AG09319 (cell line): ENCODE measurements around the gene ATG4D.
"Not testable (repeated sequence)": the region's sequence is repeated elsewhere in the genome, so short reads cannot be mapped to it uniquely, and the experiment has no call there.

Source experiments
- DNase-seq: peaks from one replicate; pipeline ENCODE4 v3.0.0-alpha.2; 2010; ENCODE audit warnings: low read depth; ENCODE audit errors: extremely low read depth
- CTCF ChIP-seq: IDR thresholded peaks from 2 replicates; pipeline ENCODE4 v1.5.1; 2011; ENCODE audit warnings: low read depth, mild to moderate bottlenecking, inconsistent platforms, low read length, moderate library complexity

ATG4D gene

GRCh38 chr19:10568062-10568825, 24.5 kb downstream of the ATG4D start:
- no peak for TF ChIP-seq CTCF
- DNase-seq, result no peak

DNA sequence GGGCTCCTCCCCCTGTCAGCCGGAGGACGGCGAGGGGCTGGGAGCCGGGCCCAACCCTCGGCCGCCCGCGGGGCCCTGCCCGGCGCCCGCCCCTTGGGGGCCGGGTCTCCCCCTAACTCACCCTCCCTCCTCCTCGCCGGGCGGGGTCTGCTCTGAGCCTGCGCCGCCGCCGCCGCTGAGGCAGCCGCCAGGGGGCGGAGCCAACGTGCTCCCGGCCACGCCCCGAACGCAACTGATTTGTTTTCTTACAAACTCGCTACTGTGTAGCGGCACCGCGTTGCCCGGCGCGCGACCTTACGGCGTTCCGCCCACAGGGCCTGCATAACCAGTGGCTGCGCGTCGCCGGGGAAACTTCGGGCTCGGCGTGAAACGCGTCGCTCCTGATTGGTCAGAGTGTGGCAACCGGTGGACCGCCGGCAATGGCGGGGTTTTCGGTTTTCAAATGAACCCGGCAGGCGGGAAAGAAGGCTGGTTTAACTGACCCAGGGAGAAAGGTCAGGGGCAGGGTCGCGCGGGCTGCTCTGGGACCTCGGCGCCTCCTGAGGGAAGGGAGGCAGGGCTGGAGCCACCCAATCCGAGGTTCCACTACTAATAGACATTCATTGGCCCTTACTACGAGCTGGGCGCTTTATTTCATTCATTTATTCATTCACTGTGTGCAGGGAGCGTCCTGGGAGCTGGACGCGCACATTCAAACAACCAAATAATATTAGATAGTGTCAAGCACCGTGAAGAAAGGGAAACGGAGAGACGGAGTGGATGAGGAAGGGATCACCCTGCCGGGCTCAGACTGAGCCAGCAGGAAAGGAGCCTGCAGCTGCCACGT, 25.3 kb downstream of the ATG4D start, which contains the start of gene CDKN2D:
Gene CDKN2D, minus strand, starts transcription at position 154 of the 826 bp plus-strand sequence. CDS start 326 bp downstream, outside the sequence.
- no peak for TF ChIP-seq CTCF
- DNase-seq, result peak; percentile 99

DNA sequence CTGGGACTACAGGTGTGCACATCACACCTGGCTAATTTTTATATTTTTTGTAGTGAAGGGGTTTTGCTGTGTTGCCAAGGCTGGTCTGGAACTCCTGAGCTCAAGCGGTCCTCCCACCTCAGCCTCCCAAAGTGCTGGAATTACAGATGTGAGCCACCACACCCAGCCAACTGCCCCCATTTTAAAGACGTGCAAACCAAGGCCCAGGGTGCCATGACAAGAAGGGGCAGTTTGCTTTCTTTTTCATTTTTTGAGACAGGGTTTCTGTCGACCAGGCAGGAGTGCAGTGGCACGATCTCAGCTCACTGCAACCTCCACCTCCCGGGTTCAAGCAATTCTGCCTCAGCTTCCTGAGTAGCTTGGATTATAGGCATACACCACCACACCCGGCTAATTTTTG, 30.1 kb downstream of the ATG4D start:
- DNase-seq, result not testable (repeated sequence)

- DNase-seq, result no peak
- TF ChIP-seq CTCF, result no peak
Observed at GRCh38 chr19:10574462-10574861, 30.8 kb downstream of the ATG4D start.

DNA sequence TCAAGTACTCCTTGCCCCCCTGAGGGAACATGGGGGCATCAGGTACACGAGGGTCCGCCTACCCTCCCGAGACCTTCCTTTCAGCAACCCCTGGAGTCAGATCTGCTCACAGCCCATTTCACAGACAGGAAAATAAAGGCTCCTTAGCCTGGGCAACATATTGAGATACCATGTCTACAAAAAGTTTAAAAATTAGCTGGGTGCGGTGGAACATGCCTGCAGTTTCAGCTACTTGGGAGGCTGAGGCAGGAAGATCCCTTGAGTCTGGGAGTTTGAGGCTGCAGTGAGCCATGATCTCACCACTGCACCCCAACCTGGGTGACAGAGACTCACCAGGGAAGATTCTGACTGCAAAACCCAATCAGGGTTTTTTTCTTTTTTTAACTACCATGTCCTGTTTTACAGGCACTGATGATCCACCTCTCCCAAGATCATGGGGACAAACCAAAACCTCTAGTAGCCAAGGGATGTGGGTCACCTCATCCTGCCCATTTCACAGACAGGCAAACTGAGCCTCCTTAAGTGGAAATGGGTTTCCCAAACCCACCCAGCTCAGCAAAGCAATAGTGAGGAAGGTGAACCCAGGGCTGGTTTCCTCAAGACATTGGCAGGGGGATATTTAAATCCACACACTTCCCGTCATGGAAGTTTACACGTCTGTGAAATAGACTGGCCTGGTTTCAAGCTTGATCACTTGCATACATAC, 31.5 kb downstream of the ATG4D start:
- no peak for TF ChIP-seq CTCF
- no peak for DNase-seq

GRCh38 chr19:10577951-10578350, 34.2 kb downstream of the ATG4D start:
- DNase-seq, result no peak
- TF ChIP-seq CTCF, result no peak

GRCh38 chr19:10580979-10581631, 37.4 kb downstream of the ATG4D start:
- peak; percentile 82 for DNase-seq
- TF ChIP-seq CTCF, result peak; percentile 100
